NB4 (cell line): Measurements from ENCODE around the gene HS6ST1.

Experiments
- CTCF ChIP-seq: IDR thresholded peaks from one replicate; pipeline ENCODE4 v1.5.1; 2012; ENCODE audit warnings: low read depth, low read length
- POLR2A ChIP-seq: IDR thresholded peaks from 2 replicates; pipeline ENCODE4 v1.6.1; 2011; ENCODE audit warnings: mild to moderate bottlenecking; ENCODE audit not compliant: insufficient read length; ENCODE audit errors: extremely low read depth

GRCh38 chr2:128308889-128309279, 9.8 kb downstream of the HS6ST1 start:
- TF ChIP-seq CTCF = no peak
- no peak for TF ChIP-seq POLR2A
